PC-9 (cell line): Measurements from ENCODE around the gene RPTOR.

ENCODE experiments used
- CTCF ChIP-seq: fragments of 200-600 bp; sonication (generic); conservative IDR thresholded peaks from 2 replicates; pipeline ENCODE4 v1.6.1; 2017; ENCODE audit warnings: mixed run types, antibody characterized with exemption, mild to moderate bottlenecking, moderate library complexity
- EZH2 ChIP-seq: fragments of 200-600 bp; sonication (generic); IDR thresholded peaks from 2 replicates; pipeline ENCODE4 v1.8.0; 2017; ENCODE audit warnings: antibody characterized with exemption, low read depth

DNA sequence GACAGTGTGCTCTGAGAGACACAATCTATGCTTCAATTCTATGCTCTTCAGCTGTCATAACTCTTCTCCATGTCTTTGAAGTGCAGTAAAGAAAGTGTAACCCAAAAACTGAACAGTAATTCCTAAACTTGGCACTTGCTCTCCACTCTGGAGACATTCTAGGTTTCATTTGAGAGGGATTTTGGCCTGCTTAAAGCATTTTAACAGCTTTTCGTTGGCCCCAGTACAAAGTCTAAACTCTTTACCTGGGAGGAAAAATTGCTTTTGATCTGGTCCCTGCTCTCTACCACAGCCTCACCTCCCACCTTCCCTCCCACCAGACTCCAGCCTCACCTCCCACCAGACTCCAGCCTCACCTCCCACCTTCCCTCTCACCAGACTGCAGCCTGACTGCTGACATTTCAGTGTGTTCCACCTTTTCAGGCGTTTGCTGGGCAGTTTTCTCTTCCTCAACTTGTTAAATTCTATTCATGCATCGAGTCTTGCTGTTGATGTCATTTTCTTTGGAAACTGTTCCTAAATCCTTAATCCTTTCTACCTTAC is 132.6 kb downstream of the RPTOR start:
- no peak for TF ChIP-seq CTCF
- TF ChIP-seq EZH2, result no peak
